Epithelial cell of proximal tubule (primary cell): Measurements from ENCODE around the gene ILRUN. TPM values are rescaled to one million over a fixed set of nuclear protein-coding genes. Genes with fewer than 3 reads are reported as not detected.
"Not testable (repeated sequence)": the region's sequence is repeated elsewhere in the genome, so short reads cannot be mapped to it uniquely, and the experiment has no call there.

Source experiments
- DNase-seq: peaks from one replicate; pipeline ENCODE4 v3.0.0-alpha.2; 2011; ENCODE audit warnings: low read depth
- H3K4me3 ChIP-seq: 2 replicates; pipeline ENCODE4 v1.5.1; 2011; ENCODE audit warnings: low read depth, mild to moderate bottlenecking, low read length
- total RNA-seq: library from RNA; depleted of rRNA; stranded (reverse); fragments of >200 nt; gene quantifications from 2 replicates; pipeline ENCODE4 v1.2.3, GENCODE V29; 2015
- TF ChIP-seq, protein P1 (sequence below): conservative IDR thresholded peaks from 2 replicates; pipeline ENCODE4 v1.5.1; 2012; ENCODE audit warnings: low read depth, mild to moderate bottlenecking, low read length

The ILRUN gene
- total RNA-seq, 1 donor from 2014 or later: 22.0 TPM

DNA sequence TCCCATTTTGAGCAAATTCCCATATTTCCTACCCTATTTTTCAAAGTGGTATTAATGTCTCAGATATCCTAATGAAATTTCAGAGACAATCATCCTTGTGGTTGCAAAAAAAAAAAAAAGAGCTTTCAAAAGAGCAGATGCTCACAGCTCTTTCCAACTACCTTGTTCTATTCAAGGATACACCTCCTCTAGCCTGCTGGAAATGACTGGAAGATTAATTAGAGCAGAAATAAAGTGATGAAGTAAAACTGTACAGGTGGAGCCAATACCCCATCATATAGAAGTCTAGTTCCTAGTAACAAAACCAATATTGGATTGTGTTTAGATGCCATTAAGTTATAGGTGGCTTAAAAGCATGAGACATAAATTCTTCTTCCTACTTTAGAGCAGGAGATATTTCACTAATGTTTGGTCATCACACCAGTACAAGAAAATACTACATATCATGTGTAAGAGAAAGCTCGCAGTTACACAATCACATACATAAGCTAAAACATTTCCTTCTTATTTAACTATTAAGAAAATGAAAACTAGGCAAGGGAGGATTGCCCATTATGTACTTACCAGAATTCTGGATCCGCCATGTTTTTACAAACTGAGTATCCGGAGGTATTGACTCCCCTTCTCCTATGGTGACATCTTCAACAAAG lies 42.4 kb downstream of the ILRUN start:
- no peak for DNase-seq
- TF ChIP-seq, protein P1, sequence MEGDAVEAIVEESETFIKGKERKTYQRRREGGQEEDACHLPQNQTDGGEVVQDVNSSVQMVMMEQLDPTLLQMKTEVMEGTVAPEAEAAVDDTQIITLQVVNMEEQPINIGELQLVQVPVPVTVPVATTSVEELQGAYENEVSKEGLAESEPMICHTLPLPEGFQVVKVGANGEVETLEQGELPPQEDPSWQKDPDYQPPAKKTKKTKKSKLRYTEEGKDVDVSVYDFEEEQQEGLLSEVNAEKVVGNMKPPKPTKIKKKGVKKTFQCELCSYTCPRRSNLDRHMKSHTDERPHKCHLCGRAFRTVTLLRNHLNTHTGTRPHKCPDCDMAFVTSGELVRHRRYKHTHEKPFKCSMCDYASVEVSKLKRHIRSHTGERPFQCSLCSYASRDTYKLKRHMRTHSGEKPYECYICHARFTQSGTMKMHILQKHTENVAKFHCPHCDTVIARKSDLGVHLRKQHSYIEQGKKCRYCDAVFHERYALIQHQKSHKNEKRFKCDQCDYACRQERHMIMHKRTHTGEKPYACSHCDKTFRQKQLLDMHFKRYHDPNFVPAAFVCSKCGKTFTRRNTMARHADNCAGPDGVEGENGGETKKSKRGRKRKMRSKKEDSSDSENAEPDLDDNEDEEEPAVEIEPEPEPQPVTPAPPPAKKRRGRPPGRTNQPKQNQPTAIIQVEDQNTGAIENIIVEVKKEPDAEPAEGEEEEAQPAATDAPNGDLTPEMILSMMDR: no peak
- H3K4me3 ChIP-seq: no peak overlapping the region

GRCh38 chr6:34652263-34652662 lies 44.3 kb downstream of the ILRUN start:
- H3K4me3 ChIP-seq: no peak overlapping the region
- TF ChIP-seq, protein P1: no peak
- no peak for DNase-seq

- TF ChIP-seq, protein P1: no peak
- DNase-seq: no peak
- no peak overlapping the region for H3K4me3 ChIP-seq
Observed at GRCh38 chr6:34650823-34651222, 45.7 kb downstream of the ILRUN start.

DNA sequence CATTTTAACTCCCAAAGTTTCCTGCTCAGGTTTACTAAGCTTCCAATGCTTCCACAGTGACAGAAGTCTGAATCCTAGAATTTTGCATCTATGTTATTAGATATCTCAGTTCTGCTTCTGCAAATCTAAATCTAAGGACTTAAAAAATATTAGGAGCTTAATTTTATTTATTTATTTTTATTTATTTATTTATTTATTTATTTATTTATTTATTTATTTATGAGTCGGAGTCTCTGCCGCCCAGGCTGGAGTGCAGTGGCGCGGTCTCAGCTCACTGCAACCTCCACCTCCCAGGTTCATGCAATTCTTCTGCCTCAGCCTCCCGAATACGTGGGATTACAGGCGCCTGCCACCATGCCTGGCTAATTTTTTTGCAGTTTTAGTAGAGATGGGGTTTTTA lies 46.3 kb downstream of the ILRUN start:
- not testable (repeated sequence) for DNase-seq, H3K4me3 ChIP-seq

DNA sequence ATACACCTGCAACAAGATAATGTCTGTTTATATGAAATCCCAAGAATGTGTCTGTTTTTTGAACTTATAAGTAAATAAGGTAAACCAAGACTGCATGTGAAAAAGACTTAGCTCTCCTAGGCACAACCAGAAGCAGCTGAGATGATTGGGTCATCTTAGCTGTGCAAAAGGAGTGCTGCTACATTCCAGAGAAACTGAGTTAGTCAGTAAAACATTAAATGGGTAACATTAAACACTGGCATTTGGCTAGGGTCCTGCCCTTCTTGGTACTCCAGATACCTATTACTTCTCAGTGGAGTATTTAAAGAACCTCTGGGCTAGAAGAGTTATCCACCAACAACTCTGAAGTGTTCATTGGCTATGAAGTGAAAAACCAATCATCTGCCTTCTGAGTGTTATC lies 47.8 kb downstream of the ILRUN start:
- DNase-seq: no peak
- no peak overlapping the region for H3K4me3 ChIP-seq
- TF ChIP-seq, protein P1: no peak

Other genes with a start within 250 kb of the ILRUN start
- 0.07 and 1.9 TPM in 2 replicates for gene PACSIN1, start 230.7 kb downstream of the ILRUN start, total RNA-seq
- gene SPDEF, start 140.4 kb downstream of the ILRUN start, total RNA-seq: 0.07 TPM in 1 of 2 replicates, not detected in the other
- 214 and 278 TPM in 2 replicates for gene SNRPC, start 60.7 kb upstream of the ILRUN start, total RNA-seq
- 6.5 and 8.7 TPM in 2 replicates for gene BLTP3A, start 95.3 kb upstream of the ILRUN start, total RNA-seq
- gene TAF11, start 191.3 kb upstream of the ILRUN start, total RNA-seq: 21.7 and 28.1 TPM in 2 replicates
- 12.6 and 17.4 TPM in 2 replicates for gene ANKS1A, start 192.5 kb upstream of the ILRUN start, total RNA-seq